ENCODE measurements around the gene PSKH1.

The PSKH1 gene

DNA sequence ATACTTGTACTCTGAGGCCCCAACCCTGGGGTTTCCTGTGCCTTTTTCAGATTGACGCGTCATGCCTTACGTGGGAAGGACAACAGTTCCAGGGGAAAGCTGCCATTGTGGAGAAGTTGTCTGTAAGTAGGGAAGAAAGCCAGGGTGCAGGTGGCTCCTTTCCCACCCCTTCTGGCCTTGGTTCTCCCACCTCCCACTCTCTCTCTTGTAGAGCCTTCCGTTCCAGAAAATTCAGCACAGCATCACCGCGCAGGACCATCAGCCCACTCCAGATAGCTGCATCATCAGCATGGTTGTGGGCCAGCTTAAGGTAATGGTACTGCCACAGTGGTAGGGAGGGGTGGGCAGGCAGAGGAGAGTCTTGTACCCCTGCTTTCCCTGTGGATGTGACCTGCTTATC is 24.8 kb upstream of the PSKH1 start:
- no peak for DNase-seq

- DNase-seq: no peak
These were observed 23.4 kb upstream of the PSKH1 start for GRCh38 chr16:67869653-67870052.

DNA sequence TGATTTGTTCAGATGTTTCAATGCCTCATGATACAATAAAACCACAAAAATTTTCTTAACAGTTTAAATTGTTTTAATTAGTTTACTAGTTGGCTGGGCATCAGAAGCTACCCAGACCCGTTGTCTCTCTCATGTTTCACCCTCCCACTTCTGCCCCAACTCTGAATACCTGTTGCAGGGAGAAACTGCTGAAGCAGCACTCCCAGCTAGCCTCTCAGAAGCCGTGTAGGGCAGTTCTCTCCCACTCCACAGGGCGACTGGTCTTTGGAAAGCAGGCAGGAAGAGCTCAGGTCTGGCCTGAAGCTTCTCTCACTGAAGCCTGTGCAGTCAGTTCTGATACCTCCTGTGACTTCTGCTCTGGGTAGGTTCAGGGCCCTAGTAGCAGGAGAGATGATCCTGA is 21.8 kb upstream of the PSKH1 start:
- no peak for DNase-seq

DNA sequence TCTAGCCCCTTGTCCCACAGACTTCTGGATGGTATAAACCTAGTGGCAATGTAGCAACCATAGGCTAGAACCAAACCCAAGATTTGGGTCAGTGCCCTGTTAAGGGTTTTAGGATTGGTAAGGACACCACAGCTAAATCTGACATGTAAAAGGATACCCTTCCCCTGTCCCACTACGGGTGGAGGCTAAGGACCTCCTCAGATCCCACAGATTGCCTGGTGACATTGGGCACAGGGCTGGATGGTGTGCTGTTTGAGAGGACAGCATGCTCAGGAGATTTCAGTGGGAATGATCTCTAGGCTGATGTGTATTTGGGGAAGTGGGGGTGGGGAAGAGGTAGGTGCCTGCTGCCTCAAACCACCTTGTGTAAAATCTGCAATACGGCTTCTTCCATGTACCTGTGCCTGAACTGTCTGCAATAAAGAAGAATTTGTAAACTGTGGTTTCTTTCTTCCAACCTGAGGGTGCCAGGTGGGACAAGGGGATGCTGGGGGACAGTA is 20.9 kb upstream of the PSKH1 start:
- DNase-seq: no peak

- DNase-seq: peak; percentile 33 to 66
These were observed 20.2 kb upstream of the PSKH1 start, which contains the start of gene EDC4 for GRCh38 chr16:67872631-67873434. Gene EDC4 (plus strand): TSS chr16:67873052. CDS start chr16:67873262, 210 bp downstream.

- no peak for DNase-seq
These were observed 19.4 kb upstream of the PSKH1 start for GRCh38 chr16:67873435-67874370.

DNA sequence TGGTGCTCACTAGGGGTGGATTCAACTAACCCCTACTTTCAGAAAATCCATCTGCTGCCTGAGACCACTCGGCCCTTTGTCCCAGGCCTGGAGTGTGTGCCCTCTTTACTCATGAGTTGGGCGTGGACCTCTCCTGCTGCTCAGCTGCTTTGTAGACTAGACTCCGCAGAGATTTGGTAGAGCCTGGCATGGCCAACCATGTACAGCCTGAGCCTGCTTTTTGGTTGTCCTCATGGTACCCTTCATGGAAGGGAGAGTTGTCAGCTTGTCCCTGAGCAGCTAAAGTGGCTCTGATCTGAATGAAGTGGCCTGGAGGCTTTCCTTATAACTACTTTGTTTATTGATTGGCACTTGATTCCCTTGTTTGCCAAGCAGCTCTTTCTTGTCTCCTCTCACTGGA is 18.7 kb upstream of the PSKH1 start:
- no peak for DNase-seq

DNA sequence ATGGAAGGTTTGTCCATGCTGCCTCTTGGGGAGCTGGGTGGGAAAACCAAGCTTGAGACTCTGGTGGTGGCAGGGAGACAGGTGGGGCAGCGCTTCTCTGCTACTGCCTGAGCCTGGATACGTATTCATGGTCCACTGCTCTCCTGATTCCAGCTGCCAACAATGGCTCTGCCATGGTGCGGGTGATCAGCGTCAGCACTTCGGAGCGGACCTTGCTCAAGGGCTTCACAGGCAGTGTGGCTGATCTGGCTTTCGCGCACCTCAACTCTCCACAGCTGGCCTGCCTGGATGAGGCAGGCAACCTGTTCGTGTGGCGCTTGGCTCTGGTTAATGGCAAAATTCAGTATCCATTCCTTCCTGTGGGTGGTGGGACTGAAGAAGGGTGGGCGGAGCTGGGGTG is 16.0 kb upstream of the PSKH1 start:
- DNase-seq: no peak

DNA sequence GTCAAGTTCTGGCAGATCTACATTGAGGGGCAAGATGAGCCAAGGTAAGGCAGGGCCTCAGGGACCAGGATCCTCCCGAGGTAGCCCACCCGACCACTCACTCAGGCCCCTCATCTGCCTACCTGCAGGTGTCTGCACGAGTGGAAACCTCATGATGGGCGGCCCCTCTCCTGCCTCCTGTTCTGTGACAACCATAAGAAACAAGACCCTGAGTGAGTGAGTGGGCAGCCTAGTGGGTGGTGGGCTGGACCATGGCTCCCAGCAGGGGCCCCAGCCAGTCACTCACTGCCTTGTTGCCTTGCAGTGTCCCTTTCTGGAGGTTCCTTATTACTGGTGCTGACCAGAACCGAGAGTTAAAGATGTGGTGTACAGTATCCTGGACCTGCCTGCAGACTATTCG is 14.8 kb upstream of the PSKH1 start:
- DNase-seq: no peak

DNA sequence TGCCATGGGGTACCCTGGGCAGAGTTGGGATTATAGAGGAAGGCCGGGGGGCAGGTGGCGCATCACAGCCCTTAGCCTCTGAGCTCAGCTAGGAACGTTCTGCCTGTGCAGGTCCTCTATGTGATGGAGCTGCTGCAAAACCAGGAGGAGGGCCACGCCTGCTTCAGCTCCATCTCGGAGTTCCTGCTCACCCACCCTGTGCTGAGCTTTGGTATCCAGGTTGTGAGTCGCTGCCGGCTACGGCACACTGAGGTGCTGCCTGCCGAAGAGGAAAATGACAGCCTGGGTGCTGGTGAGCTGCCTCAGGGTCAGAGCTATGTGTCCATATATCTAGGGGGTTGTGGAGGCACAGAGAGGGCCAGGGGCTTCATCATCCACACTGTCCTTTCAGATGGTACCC is 14.2 kb upstream of the PSKH1 start:
- DNase-seq: no peak

DNA sequence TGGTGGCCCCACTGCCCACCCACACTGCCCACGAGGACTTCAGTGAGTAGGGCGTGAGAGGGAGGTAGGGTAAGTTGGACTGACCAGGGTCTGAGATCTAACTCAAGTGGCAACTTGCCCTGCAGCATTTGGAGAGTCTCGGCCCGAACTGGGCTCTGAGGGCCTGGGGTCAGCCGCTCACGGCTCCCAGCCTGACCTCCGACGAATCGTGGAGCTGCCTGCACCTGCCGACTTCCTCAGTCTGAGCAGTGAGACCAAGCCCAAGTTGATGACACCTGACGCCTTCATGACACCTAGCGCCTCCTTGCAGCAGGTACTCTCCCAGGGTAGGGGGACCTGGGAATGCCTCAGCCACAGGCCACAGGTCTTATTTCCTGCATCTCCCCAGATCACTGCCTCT is 13.6 kb upstream of the PSKH1 start:
- no peak for DNase-seq

DNA sequence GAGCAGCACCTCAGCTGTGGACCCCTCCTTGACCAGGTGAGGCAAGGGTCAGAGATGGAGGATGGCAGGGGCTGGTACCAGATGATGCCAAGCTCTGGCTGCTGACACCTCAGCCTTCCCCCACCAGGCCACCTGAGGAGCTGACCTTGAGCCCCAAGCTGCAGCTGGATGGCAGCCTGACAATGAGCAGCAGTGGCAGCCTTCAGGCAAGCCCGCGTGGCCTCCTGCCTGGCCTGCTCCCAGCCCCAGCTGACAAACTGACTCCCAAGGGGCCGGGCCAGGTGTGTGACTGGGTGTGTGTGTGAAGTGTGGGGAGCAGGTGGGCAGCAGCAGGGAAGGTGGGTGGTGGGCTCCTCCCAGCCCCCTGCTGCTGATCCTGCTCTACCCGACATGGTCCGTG is 13.1 kb upstream of the PSKH1 start:
- DNase-seq: no peak

GRCh38 chr16:67880584-67880983 is 12.5 kb upstream of the PSKH1 start:
- no peak for DNase-seq

DNA sequence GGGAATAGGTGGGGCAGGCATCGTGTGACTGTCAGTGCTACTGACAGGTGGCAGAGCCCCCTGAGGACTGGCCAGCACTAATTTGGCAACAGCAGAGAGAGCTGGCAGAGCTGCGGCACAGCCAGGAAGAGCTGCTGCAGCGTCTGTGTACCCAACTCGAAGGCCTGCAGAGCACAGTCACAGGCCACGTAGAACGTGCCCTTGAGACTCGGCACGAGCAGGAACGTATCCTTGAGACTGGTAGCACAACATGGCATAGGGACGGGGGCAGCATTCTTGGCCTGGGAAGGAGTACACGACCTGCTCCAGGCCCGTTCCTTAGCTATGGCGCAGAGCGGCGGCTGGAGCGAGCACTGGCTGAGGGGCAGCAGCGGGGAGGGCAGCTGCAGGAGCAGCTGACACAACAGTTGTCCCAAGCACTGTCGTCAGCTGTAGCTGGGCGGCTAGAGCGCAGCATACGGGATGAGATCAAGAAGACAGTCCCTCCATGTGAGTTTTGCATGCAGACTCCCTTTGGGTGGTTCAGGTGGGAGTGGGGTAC is 11.4 kb upstream of the PSKH1 start:
- DNase-seq: no peak

DNA sequence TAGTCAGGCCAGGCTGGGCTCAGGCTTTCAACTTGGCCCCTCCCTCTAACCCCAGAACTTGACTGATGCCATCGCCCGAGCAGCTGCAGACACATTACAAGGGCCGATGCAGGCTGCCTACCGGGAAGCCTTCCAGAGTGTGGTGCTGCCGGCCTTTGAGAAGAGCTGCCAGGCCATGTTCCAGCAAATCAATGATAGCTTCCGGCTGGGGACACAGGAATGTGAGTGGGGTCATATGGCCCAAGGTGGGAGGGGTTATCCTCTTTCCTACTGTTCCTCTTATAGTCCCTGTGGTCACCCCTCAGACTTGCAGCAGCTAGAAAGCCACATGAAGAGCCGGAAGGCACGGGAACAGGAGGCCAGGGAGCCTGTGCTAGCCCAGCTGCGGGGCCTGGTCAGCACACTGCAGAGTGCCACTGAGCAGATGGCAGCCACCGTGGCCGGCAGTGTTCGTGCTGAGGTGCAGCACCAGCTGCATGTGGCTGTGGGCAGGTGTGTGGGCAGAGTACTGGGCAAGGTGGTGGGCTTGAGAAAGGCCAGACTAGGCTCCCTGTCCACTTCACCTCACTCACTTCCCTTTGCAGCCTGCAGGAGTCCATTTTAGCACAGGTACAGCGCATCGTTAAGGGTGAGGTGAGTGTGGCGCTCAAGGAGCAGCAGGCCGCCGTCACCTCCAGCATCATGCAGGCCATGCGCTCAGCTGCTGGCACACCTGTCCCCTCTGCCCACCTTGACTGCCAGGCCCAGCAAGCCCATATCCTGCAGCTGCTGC is 10.5 kb upstream of the PSKH1 start:
- no peak for DNase-seq

- no peak for DNase-seq
These were observed 9.7 kb upstream of the PSKH1 start for GRCh38 chr16:67883146-67883871.

DNA sequence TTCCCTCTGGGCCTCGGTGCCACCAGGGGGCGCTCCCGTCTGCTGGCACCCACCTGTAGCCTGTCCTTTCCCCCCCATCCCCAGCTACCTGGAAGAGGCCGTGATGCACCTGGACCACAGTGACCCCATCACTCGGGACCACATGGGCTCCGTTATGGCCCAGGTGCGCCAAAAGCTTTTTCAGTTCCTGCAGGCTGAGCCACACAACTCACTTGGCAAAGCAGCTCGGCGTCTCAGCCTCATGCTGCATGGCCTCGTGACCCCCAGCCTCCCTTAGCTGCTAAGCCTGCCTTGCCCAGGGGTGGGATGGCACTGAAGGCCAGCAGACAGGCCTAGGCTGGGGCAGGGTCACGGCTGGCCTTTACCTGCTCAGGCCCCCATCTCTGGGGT is 9.2 kb upstream of the PSKH1 start:
- no peak for DNase-seq

GRCh38 chr16:67884684-67885083 is 8.4 kb upstream of the PSKH1 start, which contains the start of gene NRN1L:
Gene NRN1L (plus strand): TSS chr16:67884885. CDS start chr16:67884904, 19 bp downstream.
- DNase-seq: no peak

DNA sequence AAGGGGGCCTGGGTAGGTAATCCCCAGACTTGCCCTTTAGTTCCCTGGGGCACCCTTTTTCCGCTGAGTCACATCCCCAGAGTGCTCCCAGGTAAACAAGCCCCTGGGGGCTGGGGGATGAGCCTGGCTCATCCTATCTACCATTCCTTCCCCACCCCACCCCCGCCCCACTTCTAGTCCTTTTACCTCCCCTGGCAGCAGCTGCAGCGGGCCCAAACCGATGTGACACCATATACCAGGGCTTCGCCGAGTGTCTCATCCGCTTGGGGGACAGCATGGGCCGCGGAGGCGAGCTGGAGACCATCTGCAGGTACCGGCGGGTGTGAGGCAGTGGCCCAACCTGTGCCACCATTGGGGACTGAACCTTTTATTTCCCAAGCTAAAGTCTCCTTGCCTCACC is 7.5 kb upstream of the PSKH1 start:
- no peak for DNase-seq

- no peak for DNase-seq
These were observed 7.1 kb upstream of the PSKH1 start for GRCh38 chr16:67885976-67886375.

- no peak for DNase-seq
These were observed 6.7 kb upstream of the PSKH1 start for GRCh38 chr16:67886387-67886786.

GRCh38 chr16:67888331-67888730 is 4.7 kb upstream of the PSKH1 start:
- DNase-seq: no peak
